Kasumi-1 (cell line): ENCODE measurements around the gene LTBP4.
"Not testable (repeated sequence)": the region's sequence is repeated elsewhere in the genome, so short reads cannot be mapped to it uniquely, and the experiment has no call there.

Experiments used
- DNase-seq, 2 experiments: peaks; one replicate each; lab custom pipeline; 2025; lab: John Stamatoyannopoulos, UW

LTBP4 gene

GRCh38 chr19:40629346-40629745 is 28.2 kb downstream of the LTBP4 start:
- no peak for DNase-seq

- no peak for DNase-seq
These were observed 29.5 kb downstream of the LTBP4 start for GRCh38 chr19:40630571-40631160.

- no peak for DNase-seq
These were observed 31.3 kb downstream of the LTBP4 start for GRCh38 chr19:40632311-40633036.

DNA sequence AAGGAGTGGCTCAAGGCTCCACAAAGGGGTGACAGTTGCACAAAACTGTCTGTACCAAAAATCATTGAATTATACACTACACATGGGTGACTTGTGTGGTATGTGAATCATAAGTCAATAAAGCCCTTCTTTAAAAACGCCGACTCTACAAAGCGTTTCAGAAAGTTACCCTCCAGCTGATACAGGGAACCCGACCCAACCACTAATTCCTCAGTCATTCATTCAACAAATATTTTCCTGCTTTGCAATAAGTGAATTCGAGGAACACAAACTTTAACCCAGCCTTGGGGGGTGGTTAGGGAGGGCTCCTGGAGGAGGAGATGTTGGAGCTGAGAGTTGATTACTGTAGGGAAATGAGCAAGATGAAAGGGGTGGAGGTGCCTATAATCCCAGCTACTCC is 32.0 kb downstream of the LTBP4 start:
- DNase-seq: no peak

DNA sequence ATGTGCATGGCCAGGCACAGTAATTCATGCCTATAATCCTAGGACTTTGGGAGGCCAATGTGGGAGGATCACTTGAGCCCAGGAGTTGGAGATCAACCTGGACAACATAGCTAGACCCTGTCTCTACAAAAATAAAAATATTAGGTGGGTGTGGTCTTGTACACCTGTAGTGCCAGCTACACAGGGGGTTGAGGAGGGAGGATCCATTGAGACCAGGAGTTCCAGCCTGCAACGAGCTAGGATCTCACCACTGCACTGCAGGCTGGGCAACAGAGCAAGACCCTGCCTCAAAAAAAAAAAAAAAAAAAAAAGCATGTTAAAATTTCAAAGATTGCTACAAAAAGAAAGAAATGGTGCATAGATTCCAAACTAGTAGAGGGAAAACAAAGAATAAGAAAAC is 37.2 kb downstream of the LTBP4 start:
- no peak for DNase-seq

GRCh38 chr19:40639638-40639982 is 38.4 kb downstream of the LTBP4 start:
- DNase-seq: no peak

- no peak for DNase-seq
These were observed 39.6 kb downstream of the LTBP4 start for GRCh38 chr19:40640744-40641143.

GRCh38 chr19:40641281-40641680 is 40.1 kb downstream of the LTBP4 start:
- DNase-seq: no peak

- DNase-seq: no peak
These were observed 41.0 kb downstream of the LTBP4 start for GRCh38 chr19:40642051-40642706.

- no peak for DNase-seq
These were observed 41.7 kb downstream of the LTBP4 start for GRCh38 chr19:40642757-40643305.

GRCh38 chr19:40646743-40647254 is 45.6 kb downstream of the LTBP4 start:
- no peak for DNase-seq

DNA sequence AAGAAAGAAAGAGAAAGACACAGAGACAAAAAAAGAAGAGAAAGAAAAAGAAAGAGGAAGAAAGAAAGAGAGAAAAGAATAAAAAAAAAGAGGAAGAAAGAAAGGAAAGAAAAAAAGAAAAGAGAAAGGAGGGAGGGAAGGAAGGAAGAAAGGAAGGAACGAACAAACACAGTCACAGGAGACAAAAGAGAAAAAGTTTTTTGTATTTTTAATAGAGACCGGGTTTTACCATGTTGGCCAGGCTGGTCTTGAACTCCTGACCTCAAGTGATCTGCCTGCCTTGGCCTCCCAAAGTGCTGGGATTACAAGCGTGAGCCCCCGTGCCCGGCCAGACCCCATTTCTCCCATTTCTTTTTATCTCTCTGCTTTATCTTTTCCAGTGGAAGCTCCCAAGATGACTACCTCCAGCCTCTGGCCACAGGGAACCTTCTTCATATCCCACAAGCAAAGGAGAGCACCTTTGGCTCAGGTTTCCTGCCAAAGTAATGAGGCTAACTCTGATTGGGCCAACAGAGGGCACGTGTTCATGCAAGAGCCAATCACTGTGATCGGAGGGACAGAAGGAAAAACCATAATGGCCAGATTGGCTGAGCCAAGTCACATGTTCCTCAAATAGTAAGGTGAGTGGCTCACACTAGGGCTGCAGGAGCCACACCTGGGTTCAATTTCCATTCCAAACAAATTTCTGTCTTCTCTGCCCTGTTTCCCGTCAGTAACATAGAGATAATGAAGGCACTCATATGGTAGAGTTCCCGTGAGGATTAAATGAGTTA is 48.9 kb downstream of the LTBP4 start:
- DNase-seq: not testable (repeated sequence)

GRCh38 chr19:40650749-40651305 is 49.7 kb downstream of the LTBP4 start:
- DNase-seq: no peak

GRCh38 chr19:40652303-40652702 is 51.1 kb downstream of the LTBP4 start:
- DNase-seq: not testable (repeated sequence)

- DNase-seq: not testable (repeated sequence)
These were observed 54.5 kb downstream of the LTBP4 start for GRCh38 chr19:40655684-40656083.

- no peak for DNase-seq
These were observed 56.9 kb downstream of the LTBP4 start for GRCh38 chr19:40658031-40658430.

DNA sequence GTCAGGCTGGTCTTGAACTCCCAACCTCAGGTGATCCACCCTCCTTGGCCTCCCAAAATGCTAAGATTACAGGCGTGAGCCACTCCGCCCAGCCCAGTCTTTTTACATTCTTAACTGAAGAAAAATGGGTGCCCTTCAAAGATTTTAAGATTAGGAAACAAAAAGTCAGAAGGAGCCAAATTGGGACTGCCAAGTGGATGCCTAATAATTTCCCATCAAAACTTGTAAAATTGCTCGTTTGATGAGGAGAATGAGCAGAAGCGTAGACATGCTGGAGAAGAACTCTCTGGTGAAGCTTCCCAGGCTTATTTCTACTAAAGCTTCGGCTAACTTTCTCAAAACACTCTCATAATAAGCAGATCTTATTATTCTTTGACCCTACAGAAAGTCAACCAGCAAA is 57.9 kb downstream of the LTBP4 start:
- no peak for DNase-seq

DNA sequence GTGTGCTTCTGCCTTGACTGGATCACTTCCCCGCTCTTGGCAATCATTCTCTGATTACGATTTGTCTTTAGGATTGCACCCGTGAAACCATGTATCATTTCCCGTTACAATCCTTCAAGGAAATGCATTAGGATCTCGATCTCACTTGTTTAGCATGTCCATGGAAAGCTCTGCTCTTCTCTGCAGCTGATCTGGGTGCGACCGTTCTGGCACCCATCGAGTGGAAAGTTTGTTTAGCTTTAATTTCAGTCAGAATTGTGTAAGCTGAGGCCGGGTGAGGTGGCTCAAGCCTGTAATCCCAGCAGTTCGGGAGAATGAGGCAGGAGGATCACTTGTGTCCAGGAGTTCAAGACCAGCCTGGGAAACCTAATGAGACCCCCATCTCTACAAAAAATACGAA is 58.4 kb downstream of the LTBP4 start:
- DNase-seq: no peak

DNA sequence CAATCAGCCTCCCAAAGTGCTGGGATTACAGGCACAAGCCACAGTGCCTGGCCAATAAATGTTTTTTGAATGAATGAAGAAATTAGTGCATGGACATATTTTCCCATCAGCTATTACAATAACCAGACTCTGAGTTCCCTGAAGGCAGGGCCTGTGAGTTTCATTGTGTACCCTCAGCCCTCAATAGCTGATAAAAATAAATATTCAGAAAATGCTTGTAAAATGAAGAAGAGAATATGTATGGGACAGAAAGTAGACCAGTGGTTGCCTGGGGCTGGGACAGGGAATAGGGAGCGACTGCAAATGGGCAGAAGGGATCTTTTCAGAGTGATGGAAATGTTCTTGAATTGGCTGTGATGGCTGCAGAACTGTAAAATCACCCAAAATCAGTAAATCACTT is 60.4 kb downstream of the LTBP4 start:
- no peak for DNase-seq

DNA sequence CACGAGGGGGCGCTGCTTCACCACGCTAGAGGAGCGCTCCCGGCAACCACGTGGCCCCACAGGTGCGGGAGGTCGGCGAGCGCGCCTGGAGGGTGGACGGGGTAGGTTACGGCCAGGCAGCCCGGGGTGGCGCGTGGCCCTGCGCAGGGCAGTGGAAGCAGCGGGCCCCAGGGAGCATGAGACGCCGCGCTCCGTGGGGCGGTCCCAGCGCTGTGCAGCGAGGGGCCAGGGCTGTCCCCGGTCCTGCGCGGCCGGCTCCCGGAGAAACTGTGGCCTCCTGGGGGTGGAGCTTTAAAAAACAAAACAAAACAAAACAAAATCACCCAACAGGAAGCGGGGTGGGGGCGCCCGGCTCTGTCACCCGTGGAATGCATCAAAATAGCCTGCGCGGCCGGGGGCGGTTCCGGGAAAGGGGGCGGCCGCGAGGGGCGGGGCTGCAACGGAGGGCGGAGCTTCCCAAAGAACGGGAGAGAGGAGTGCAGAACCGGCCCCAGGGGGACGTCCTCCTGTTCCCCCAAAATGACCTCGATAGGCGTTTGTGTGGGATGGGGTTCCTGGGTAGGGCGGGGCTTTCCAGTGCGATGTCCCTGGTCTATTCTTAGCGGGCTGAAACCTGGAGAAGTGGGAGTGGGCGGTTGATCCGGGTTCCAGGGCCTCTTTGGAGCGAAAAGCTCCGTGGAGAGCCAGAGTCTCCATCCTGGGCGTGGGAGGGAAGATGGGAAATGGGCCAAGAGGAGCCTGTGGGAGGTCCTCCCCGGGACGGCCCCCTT is 61.9 kb downstream of the LTBP4 start:
- peak; percentile 63 to 66 for DNase-seq
